Endometrial microvascular endothelial cells (primary cell): ENCODE measurements around the gene PLA2G4A. TPM values are rescaled to one million over a fixed set of nuclear protein-coding genes. Genes with fewer than 3 reads are reported as not detected.

Experiments used
- in situ Hi-C: cut with HindIII; loops from 2 replicates; pipeline ENCODE4 v1.10.0; 2017; ENCODE audit warnings: low sequenced_read_pairs, low pct_unique_long_range_greater_than_20kb; ENCODE audit errors: inconsistent ontology term
- total RNA-seq: library from RNA; depleted of rRNA; stranded (reverse); fragments of >200 nt; gene quantifications from one replicate; pipeline ENCODE4 v1.2.3, GENCODE V29; 2015; ENCODE audit errors: inconsistent ontology term

The PLA2G4A gene
- total RNA-seq, 1 donor from 2014 or later = 0.28 TPM

DNA sequence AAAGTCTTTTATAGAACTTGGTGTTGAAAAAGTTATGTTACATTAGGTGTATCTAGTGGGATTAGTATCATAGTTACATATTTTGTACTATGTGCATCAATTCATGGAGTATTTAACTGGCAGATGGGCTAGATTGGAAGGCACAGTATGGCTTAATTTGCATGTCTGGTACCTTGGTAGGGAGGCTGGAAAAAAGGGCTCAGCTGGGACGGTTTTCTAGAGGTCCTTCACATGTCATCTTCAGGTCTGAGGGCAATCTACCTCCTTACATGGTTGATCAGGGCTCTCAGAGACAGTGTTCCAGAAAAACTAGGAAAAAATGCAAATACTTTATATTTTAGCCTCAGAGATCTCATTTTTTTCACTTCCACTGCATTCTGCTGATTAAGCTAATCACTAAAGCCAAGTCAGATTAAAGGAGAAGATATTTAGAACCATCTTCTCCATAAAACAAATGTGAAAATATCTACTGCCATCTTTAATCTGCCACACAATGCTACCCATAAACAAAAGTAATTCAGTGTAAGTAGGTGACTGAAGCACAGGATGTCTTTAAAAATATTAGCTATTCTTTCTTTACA lies 209.3 kb downstream of the PLA2G4A start:
- in situ Hi-C loops = no loop called here

Other genes with a start within 250 kb of the PLA2G4A start
- gene PTGS2, start 148.5 kb upstream of the PLA2G4A start, total RNA-seq = 3.4 TPM